Gastrocnemius medialis (tissue), 4 donors: ENCODE measurements around the gene MCOLN2.

ENCODE experiments used
- CTCF ChIP-seq, 5 experiments: fragments of 450-650 bp in 3 of 5; fragments of 200-600 bp in 2 of 5; sonication (generic) in 2 of 5; IDR thresholded peaks in 4 of 5; conservative IDR thresholded peaks in 1 of 5; 1 replicate in 4 of 5; 2 replicates in 1 of 5; pipeline ENCODE4 v1.5.1; 2016 to 2019; ENCODE audit warnings: antibody characterized with exemption in 5 of 5, mild to moderate bottlenecking in 3 of 5, moderate library complexity in 3 of 5
- POLR2A ChIP-seq, 2 donors: fragments of 450-650 bp; IDR thresholded peaks; one replicate each; pipeline ENCODE4 v1.6.1; 2017; ENCODE audit warnings: antibody characterized with exemption in 2 of 2, mild to moderate bottlenecking in 2 of 2, moderate library complexity in 2 of 2

DNA sequence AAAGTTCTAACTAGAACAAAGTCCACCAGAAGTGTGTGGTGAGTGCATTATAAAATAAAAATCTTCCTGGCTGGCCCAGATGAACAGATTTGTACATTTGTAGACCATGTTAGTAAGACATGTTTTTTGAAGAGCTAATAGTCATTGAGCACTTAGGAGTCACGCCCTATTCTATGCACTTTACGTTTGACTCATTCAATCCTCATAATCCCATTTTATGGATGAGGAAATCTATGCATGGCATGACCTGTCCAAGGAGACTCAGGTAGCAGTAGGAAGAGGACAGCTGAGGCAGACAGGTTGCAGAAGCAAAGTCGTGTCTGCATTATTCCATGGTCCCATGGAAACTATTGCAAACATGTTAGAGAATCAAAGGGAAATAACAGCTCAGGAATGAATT is 73.6 kb downstream of the MCOLN2 start:
- TF ChIP-seq CTCF (IDR thresholded peaks at IDR 0.05 in 4 of 5, conservative IDR thresholded peaks at IDR 0.05 in 1 of 5) = no peak
- TF ChIP-seq POLR2A (IDR thresholded peaks at IDR 0.05) = no peak
